Pons (tissue), 1 donor: ENCODE measurements around the gene ATP1A4.

Source experiments
- DNase-seq: peaks from one replicate; pipeline ENCODE4 v3.0.0-alpha.2; 2016; ENCODE audit warnings: low spot score

Gene ATP1A4

DNA sequence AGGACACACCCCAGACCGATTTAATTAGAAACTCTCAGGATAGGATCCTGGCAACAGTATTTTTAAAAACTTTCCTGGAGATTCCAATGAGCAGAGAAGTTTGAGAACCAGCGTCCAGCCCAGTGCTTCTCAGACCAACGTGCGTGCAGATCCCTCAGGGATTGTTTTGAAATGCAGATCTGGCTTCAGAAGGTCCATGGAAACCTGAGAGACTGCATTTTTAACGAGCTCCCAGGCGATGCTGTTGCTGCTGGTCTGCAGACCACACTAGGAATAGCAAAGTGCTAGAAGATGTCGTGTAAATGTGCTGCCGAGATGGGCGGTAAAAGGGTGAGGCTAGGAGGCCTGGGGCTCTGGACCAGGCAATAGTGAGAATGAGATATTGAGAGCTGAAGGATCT lies 20.6 kb downstream of the ATP1A4 start:
- DNase-seq = no peak

DNA sequence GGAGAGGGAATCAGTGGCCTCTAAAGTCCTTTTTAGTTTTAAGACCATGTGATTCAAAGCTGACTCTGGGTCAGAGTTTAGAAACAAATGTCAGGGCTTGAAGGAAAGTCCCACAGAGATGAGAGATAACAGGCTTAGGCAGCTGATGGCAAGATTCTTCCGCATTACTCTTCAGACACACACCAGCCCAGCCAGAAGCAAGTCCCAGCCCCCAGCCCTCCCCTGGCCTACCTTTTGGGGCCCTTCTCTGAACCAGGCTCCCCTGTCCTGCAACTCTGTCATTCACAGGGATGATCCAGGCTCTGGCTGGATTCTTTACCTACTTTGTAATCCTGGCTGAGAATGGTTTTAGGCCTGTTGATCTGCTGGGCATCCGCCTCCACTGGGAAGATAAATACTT lies 25.8 kb downstream of the ATP1A4 start:
- no peak for DNase-seq

DNA sequence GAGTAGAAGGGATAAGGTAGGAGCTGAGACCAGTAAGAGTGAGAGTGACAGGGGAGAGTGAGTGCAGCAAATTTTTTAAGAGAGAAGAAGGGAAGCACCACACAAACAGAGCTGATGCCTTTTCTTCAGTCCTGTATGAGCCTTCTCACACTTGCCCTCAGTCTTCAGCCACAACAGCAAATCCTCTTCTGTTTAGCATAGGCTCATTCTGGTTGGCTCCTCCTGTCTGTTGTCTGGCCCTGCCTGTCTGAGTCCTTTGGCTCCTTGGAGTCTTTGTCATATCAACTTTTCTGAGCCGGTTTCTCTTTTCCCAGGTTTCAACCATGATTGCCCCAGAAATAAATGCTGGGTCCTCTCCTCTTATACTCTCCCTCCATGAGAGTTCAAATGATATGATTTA lies 26.3 kb downstream of the ATP1A4 start:
- DNase-seq = no peak

DNA sequence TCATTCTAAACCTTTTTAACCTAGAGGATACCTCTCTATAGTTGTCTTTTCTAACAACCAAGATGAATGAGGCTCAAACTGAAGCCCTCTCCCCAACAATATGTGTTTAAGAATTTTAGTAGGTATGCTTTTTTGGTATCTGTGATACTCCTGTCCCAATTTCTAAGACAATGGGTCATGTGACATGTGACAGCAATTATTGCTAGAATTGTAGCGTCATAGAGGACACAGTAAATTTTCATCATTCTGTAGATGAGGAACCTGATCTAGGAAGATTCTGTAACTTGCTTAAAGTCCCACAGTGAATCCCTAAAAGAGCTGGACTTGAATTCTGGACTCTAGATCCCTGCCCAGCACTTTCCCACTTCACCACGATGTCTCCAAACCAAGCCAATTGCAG lies 27.3 kb downstream of the ATP1A4 start:
- no peak for DNase-seq

DNA sequence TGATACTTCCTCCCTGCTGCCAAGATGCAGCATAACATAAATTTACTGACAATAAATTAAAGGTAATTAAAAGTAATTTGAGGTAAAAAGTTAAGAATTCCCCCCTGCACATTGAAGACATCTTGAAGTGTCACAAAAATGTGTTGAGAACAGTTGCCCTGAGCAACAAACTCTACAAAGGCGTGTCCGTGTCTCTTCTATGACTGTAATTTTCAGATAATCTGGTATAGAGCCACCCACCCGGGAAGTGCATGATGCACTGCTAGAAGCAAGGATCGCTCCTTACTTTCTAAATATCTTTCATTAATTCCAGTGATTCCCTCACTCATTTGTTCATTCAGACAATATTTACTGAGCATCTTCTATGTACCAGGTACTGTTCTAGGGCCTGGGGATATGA lies 27.9 kb downstream of the ATP1A4 start:
- no peak for DNase-seq

DNA sequence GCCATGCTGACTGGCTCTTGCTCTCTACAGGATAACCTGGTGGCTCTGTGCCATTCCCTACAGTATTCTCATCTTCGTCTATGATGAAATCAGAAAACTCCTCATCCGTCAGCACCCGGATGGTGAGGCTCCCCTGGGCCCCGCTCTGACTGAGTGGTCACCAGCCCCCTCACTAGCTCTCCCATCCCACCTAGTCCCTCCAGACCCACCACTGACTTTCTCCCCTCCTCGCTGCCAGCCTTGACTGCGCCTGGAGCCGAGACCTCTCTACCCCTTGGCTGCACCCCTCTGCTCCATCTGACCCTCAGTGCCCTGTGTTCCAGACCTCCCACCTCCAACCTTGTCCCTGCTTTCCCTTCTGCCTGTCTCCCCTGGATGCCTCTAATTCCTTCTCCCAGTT lies 34.8 kb downstream of the ATP1A4 start:
- no peak for DNase-seq

DNA sequence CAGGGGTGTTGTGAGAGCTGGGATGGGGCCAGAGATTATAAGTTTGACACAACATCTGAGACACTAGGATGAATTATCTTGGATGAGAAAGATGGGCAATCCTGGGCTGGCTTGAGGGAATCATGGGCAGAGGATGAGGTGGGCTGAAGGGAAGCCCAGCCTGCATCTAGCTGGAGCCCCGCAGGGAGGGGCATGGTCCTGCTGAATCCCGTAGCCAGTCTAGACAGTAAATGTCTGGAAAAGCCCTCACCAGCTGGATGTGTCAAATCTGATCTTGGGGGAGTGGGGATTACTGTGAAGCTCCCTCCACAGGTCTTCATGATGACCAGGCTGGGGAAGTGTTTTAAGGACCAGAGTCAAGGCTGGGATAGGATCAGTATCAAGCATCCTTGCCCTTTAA lies 35.3 kb downstream of the ATP1A4 start:
- DNase-seq = no peak

DNA sequence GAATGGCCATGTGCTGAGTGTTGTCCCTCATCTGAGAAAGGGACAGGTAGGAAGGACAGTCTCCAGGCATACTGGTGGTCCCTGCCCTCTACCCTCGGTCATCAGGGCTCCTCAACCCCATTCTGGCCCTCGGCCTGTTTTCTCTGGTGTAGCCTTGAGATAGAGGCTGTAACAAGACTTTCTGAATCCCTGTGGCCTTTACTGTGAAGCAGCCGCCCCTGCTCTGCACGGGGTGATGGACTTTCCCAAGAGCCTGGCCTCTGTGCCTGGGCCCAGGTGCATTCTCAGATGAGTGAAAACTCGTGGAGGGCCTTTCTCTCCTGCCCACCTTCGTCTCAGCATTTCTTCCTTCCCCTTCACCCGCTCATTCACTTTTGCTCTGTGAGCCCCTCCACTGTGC lies 36.0 kb downstream of the ATP1A4 start:
- DNase-seq = no peak

DNA sequence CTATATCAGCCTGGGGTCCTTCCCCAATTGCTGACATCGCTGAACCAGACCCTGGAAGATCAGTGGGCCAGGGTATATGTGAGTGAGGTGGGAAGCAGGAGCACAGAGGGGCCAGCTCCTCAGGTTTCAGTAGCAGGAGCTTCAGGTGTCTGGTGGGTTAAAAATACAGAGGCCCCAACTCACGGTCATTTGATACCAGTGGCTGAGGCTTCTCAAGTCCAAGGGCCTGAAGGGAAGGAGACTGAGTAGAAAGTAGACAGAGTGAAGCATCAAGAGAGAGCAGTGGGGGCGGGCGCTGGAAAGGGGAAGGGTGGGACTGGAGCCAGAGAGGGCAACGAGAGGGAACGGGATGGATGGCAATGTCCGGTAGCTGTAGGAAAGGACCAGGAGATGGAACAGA lies 36.9 kb downstream of the ATP1A4 start:
- no peak for DNase-seq

DNA sequence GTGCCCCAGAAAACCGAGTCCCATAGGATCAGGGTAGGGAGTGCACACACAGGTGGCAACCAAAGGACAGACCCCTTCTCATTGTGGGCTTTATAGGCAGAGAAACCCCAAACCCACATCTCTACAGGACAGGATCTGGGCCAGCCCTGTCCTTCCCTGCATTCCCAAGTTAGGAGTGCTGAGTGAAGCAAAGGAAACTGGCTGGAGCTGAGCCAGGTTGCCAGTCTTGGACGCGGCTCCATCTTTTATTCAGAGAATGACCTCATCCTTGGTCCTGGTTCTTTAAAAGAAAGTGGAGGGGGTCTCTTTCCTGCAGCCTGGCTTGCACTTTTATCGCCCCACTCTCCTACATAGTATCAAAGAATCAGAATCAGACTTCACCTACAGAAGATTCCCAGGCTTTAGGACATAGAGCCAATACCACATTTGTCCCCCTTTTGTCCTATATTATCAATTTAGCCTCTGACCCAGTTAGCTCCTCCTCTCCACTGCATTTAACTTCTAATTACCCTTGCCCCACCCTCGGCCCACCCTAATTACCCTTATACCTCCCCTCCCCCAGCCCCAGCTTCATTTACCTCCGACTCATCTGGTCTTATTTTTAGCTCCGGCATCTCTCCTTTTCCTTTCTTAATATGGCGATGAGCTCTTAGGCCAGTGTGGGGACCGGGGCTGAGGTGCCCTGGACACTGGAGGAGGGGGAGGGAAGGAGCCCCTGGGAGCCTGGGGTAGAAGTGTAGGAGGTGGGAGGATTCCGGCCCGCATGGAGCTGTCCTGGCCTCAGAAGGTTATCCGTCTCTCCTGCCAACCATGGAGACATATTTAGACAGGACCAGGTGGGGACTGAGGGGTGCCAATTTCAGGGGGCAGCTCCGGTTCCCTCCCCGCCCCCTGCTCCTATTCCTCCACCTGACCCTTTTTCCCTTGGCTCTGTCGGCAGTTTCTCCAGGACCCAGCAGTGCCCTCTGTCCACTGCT lies 38.5 kb downstream of the ATP1A4 start, which contains the start of gene CASQ1:
TSS of gene CASQ1 (plus strand) at position 927 of the 977 bp plus-strand sequence. CDS start 177 bp downstream, outside the sequence.
- no peak for DNase-seq

DNA sequence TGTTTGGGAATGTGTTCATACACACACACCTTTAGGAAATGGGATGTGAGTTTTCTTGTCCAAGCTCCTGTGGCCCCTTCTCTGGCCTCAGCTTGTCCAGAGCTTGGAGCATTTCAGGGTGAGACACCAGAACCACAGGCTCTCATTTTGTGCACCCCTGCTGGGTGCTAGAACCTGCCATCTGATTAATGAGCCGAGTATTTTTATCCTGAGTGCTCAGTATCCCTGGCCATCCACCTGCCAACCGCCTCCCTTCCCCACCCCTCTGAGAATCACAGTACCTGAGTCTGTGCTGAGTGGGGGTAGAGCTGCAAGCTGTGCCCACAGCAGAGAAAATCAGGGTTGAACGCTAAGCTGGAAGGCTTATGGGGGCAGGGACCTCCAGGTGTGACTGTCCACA lies 40.4 kb downstream of the ATP1A4 start:
- no peak for DNase-seq

DNA sequence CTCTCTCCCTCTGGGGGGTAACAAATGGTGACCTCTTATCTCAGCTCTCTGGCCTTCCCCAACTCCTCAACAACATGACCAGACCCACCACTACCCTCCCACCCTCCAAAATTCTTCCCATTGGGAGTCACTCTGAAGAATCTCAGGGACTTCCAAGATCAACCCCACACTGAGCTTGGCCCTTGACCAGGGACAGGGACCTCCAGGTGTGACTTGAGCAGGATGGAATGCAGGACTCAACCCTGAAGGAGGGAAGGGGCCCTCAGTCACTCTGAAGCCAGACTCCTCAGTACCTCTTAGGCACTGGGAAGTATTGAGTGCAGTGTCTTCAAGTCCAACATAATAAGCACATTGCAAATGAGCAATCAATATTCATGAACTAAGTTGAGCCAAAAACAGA lies 40.8 kb downstream of the ATP1A4 start:
- no peak for DNase-seq

DNA sequence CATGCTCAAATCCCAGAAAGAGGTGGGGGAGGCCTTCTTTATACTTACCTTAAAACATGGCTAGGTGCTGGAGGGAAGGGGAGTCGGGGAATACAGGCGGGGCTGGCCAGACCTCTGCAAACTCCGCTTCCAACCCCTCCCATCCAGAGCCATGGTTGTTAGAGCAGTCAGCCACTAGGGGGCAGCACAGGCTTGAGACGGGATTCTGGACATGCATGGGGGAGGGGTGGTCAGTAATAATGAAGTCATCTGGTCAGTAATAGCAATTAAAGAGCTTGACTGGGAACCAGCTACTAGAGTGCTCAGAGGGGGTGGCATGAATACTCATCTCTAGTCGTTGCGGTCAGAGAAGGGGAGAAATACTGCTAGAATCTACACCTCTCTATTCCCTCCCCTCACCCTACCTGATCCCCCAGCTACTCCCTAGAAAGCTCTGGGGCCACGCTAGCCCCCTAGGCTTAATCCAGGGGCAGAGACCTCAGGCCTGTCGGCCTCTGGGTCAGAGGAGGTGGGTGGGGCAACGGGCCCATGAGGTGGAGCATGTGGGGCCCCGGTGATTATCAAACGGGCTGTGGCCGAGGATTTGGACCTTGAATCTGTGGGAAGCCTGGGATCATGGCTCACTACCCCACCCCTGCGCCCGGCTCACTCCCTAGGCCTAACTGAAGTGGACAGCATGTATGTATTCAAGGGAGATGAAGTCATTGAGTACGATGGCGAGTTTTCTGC lies 41.9 kb downstream of the ATP1A4 start:
- peak; percentile 90 for DNase-seq

DNA sequence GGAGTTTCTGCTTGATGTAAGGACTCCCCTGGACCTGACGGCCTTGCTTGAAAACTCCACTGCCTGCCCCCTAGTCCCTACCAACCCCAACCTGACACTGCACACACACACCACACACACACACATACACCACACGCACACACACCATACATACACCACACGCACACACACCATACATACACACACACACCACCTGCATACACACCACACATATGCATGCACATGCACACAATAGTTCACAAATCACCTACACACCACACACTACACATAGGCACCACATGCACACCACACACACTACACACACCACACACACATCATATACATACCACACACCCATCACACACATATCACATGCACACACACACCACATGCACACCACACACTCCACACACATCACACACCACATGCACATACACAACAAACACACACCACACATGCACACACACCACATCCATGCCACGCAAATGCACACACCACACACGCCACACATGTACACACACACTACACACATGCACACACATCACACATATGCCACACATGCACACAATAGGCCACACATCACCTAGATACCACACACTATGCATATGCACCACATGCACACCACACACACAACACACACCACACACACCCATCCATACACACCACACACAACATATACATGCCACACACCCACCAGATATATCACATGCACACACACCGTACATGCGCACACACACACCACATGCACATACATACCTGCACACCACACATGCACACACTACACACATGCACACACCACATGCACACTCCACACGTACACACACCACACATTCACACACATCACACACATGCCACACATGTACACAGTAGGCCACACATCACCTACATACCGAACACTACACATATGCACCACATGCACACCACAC lies 42.7 kb downstream of the ATP1A4 start:
- DNase-seq = no peak

DNA sequence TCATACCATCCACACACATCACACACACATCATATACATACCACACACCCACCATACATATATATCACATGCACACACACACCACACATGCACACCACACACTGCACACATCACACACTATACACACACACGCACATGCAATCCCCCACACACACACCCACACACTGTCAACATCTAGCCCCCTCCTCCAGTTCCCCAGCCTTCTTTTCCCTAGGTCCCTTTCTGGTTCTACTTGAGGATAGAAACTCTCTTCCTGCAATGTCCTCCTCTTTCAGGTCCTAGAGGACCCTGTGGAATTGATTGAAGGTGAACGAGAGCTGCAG lies 43.3 kb downstream of the ATP1A4 start:
- DNase-seq = no peak

DNA sequence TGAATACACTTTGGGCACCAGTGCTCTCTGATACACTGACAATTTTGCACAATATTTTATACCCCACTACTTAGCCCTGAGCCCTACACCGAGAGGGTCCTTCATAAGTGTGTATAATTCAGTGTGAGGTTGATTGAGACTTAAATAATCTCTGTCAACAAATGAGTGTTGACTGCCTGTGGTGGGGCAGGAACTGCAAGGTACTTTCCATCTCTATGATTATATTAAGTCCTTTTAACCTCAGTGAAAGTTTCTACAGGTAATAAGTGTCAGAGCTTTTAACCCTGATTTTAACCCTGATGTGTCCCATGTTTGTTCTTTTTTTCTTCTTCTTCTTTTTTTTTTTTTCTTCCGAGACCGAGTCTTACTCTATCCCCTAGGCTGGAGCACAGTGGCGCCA lies 44.7 kb downstream of the ATP1A4 start:
- no peak for DNase-seq

DNA sequence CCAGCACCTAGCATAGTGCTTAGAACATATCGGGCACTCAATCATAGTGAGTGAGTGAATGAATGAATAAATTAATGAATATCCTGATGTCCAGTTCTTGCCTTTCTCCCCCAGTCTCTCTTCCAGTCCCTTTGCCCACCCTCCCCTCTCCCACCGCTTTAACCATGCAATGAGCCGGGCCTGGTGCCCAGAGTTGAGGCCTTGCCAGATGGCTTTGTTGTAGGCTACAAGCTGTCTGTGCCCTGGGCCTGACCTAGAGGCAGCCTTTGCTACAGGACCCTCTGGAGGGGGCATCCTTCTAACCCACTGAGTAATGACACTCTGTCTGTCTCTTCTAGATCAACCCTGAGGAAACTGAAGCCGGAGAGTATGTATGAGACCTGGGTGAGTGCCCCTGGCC lies 45.8 kb downstream of the ATP1A4 start:
- DNase-seq = peak; percentile 26

DNA sequence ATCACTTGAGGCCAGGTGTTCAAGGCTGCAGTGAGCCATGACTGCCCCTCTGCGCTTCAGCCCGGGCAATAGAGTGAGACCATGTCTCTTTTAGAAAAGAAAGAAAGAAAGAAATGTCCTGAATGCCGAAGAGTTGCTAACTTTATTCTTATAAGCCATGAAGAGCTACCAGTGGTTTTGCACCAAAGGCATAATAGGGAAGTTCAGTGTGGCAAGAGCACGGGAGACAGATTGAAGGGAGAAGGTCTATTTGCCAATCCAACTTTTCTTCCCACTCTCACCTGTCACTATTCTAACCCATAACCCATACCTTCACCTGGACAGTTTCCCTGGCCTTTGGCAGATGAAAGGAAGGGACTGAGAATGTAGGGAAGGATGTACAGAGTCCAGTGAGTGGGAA lies 49.4 kb downstream of the ATP1A4 start:
- no peak for DNase-seq

DNA sequence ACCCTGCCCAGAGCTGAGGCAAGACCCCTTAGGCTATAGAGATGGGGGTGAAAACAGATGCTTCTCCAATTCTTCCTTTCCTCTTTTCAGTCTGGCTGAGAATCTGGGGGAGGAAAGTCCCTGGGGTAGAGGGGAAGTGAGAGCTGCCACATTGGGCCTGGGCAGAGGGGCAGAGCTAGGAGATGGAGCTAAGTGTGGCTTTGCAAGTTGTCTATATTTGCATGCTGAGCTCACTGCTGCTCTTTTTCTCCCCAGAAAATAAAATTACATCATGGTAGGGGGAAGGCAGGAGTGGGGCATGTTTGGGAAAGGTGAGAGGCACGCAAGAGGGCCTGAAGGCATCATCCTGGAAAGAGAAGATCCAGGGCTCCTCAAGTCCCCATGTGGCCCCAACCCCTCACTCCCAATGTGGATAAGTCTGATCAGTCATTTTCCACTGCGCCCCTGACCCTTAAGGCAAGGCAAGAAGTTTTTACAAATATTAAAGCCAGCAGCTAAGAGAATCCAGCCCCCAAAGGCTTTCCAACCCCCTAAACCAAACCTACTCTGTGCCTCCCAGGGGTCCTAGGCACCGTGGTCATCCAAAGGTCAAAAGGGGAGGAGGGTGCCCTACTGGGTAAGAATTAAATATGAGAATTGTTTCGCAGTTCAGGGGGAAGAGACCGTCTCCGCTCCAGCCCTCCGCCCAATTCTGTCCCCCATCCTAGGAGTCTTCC lies 53.3 kb downstream of the ATP1A4 start:
- DNase-seq = peak; percentile 76

DNA sequence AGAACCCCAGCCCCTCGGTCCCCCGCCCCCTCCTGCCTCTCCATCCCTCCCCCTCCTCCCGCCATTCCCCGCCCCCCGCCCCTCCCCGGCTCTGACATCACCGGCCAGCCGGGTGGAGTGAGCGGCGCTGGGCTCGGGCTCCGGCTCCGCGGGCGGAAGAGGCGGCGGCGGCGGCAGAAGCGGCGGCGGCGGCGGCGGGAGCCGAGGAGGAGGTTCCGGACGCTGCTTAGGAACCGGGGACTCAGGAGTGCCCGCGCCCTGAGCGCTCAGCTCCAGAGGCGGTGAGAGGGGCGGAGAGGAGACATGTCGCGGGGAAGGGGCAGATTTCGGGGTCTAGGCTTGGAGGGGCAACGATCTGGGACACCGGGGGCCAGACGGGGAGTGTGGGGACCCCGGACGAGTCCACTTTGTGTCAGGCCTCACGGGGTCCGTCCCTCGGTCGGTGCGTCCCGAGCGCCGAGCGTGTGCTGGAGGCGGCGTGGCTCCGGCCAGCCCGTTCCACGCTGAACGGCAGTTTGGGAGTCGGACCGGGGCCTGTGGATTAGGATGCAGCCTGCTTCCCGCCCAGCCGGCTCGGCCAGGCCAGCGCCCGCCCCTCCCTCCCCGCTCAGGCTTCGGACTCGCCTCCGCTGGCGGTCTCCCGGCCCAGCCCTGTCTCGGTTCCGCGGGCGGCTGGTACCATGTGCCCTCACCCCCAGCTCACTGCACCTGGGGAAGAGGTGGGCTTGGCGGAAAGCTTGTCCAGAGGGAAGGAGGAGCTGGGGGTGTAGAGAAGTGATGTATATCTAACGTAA lies 54.0 kb downstream of the ATP1A4 start, which contains the start of gene PEA15:
TSS of gene PEA15 (plus strand) at position 143 of the 794 bp plus-strand sequence. CDS start 6,161 bp downstream, outside the sequence.
- peak; percentile 58 for DNase-seq

DNA sequence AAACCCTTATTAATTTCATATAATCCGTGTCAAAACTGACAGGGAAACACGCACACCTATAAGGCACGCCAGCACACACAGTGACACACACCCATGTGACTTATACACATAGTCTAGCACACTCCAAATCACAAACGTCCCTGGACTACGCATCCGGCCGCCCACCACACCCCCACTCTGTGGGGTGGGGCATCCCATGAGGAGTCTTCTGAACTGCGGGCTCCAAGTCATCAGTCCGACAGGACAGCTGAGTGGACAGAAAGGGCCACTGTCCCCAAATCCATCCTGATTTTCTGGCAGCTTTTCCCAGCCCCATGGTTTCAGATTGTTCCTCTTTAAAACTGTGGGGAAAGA lies 54.6 kb downstream of the ATP1A4 start:
- DNase-seq = peak; percentile 46
